ENCODE data around the gene UBAP2. TPM values are rescaled to one million over a fixed set of nuclear protein-coding genes. Genes with fewer than 3 reads are reported as not detected.
A peak's percentile ranks its signal among the peaks of the same experiment; 100 is the strongest.

The UBAP2 gene
- total and polyA plus RNA-seq, 2 of the 4 experiments (the other 2 are of a cell fraction), result 12.9 to 25.5 TPM

DNA sequence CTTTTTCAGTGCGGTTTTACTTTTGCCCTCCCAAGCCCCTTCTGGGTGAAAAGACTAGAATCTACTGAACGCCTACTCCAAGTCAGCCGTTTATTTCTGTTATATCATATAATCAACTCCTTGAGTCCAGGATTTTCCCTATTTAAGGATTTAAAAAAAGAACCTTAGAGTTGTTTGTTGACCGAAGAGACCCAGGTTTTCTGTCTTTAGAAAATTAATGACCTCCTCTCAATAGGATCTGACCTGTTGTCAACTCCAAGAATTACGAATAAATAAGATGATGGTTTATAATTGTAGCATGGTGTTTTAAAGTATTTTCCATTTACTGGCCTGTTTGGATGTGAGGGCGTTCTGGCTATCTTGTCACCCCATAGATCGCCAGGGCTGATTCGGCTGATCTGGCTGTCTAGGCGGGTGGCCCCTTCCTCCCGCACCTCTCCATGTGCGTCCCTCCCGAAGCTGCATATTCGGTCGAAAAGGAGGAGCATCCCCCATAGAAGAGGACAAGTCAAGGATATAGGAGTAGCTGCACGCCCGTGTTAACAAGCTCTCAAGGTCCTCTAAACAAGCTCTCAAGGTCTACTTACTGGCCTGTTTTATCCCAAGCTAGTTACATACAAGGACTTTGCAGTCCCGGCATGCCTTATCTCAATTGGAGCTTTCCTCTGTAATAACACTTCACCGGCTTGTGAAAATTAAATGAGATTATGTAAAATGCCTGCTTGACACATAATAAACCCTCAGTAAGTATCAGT, 1.1 kb upstream of the UBAP2 start (continued):
- TF ChIP-seq CEBPB (IDR thresholded peaks at IDR 0.05; ENCODE audit: low read depth, low read length) (no peak), POLR2A (IDR thresholded peaks at IDR 0.05; ENCODE audit: low read depth, low read length) (no peak), MAFK (IDR thresholded peaks at IDR 0.05; ENCODE audit: low read depth, low read length) (no peak)

GRCh38 chr9:34047864-34048726, 592 bp downstream of the UBAP2 start:
- H2BK20ac ChIP-seq (ENCODE audit: low read depth, low read length), result no peak overlapping the region
- WGBS, 2 experiments (ENCODE audit: extremely low coverage in 2 of 2, insufficient read length in 1 of 2), result 0% methylated on average over 3 of the region's 29 CpGs; no CpG with 5 or more reads in 1 of the 2 experiments
- no peaks in the 10 kb centered on the region for H3K9me3 ChIP-seq (ENCODE audit: control insufficient read depth, insufficient read depth, low read length)
- peak overlapping the region; percentile 61 for H3K4me3 ChIP-seq (ENCODE audit: insufficient read depth, low read depth, low read length)
- dilution Hi-C loops (cut with HindIII; ENCODE audit: low sequenced_read_pairs, unreplicated experiment), result no loop called here
- peak overlapping the region; percentile 48; the same call in 1 of the 2 replicates for H3K56ac ChIP-seq (ENCODE audit: extremely low read depth, insufficient read depth, low read length)
- intact Hi-C loops (cut with micrococcal nuclease), result no loop called here
- H2BK120ac ChIP-seq (ENCODE audit: low read depth, low read length), result no peak overlapping the region
- H4K5ac ChIP-seq (ENCODE audit: low read depth, low read length), result peak overlapping the region; percentile 16
- peaks cover 13 to 40% of the 10 kb centered on the region in 2 experiments; a peak in 3 of 4 replicates for H3K79me1 ChIP-seq (ENCODE audit: low read depth in 1 of 2, low read length in 2 of 2)
- TF ChIP-seq SMC3 (IDR thresholded peaks at IDR 0.05; ENCODE audit: low read depth, low read length), result no peak
- TF ChIP-seq POLR2A (IDR thresholded peaks at IDR 0.05; ENCODE audit: low read depth, low read length), result no peak
- 0 out of 2 replicates have a peak, but pooled peaks have one; percentile 66 for TF ChIP-seq CHD1 (IDR thresholded peaks at IDR 0.05; ENCODE audit: low read depth, low read length)
- TF ChIP-seq MAFK (IDR thresholded peaks at IDR 0.05; ENCODE audit: low read depth, low read length), result no peak
- POLR2A ChIA-PET (ENCODE audit: unreplicated experiment), result interaction anchor here (0.6 to 2.0 kb wide), 2 partner anchors 11 to 25 kb away, joined by 6 to 13 read pairs; no protein-coding TSS in a partner anchor
- H3K9me1 ChIP-seq (ENCODE audit: insufficient read depth, low read length), result peaks cover 14% of the 10 kb centered on the region
- peak overlapping the region; percentile 100 for H2AFZ ChIP-seq (replicated peaks; ENCODE audit: low read length, poor library complexity)
- H3K4me2 ChIP-seq (ENCODE audit: low read depth, low read length), result peak overlapping the region; percentile 95
- no peaks in the 10 kb centered on the region for H3K36me3 ChIP-seq (ENCODE audit: control insufficient read depth, insufficient read depth, low read length)
- peak overlapping the region; percentile 58 for H3K27ac ChIP-seq (ENCODE audit: insufficient read depth, low read length)
- peak overlapping the region; percentile 44 for H2BK5ac ChIP-seq (ENCODE audit: low read depth, low read length, poor library complexity, severe bottlenecking)
- H3K14ac ChIP-seq (replicated peaks; ENCODE audit: low read depth, low read length), result peak overlapping the region; percentile 90
- peaks cover 16% of the 10 kb centered on the region for H4K20me1 ChIP-seq (ENCODE audit: insufficient read depth, low read length)
- peak overlapping the region; percentile 40; the same call in 1 of the 2 replicates for H4K91ac ChIP-seq (ENCODE audit: insufficient read depth, low read depth, low read length)
- peak overlapping the region; percentile 64 to 77; a peak in 2 of 4 replicates for H4K8ac ChIP-seq (ENCODE audit: low read depth in 2 of 2, low read length in 2 of 2)
- H2AK5ac ChIP-seq (ENCODE audit: low read depth, low read length), result peak overlapping the region; percentile 76
- TSS peak; percentile 60 for BruUV-seq (replicated peaks)
- no peak for DNase-seq
- H3K9ac ChIP-seq (ENCODE audit: low read depth, low read length), result peak overlapping the region; percentile 76
- no peak overlapping the region; the same call in 2 of the 3 replicates for H2BK15ac ChIP-seq (ENCODE audit: low read depth, low read length)
- CTCF ChIA-PET, result interaction anchor here (0.5 to 1.1 kb wide), 3 partner anchors 10 to 43 kb away, joined by 3 to 4 read pairs (median 3); no protein-coding TSS in a partner anchor
- H3K18ac ChIP-seq (ENCODE audit: low read depth, low read length), result no peak overlapping the region
- peak; percentile 4 for ATAC-seq (ENCODE audit: low read depth)
- no peaks in the 10 kb centered on the region for H3K27me3 ChIP-seq (ENCODE audit: control insufficient read depth, insufficient read depth, low read length)
- peaks cover 10% of the 10 kb centered on the region for H3K4me1 ChIP-seq (ENCODE audit: control insufficient read depth, insufficient read depth, low read length)
- in situ Hi-C loops (cut with MboI; ENCODE audit: low sequenced_read_pairs), result no loop called here
- H3K23ac ChIP-seq (ENCODE audit: low read depth, low read length), result peak overlapping the region; percentile 73; the same call in 1 of the 2 replicates
- H2AK9ac ChIP-seq (replicated peaks; ENCODE audit: low read depth, low read length, poor library complexity), result peak overlapping the region; percentile 94
- H3K4ac ChIP-seq (ENCODE audit: low read depth, low read length), result peak overlapping the region; percentile 81
